OCI-LY1 (cell line): Measurements from ENCODE around the gene TREML4.

Experiments
- H2AFZ ChIP-seq: fragments of 200-600 bp; sonication (generic), shearing (Covaris generic); 2 replicates; pipeline ENCODE4 v1.6.0; 2014; ENCODE audit warnings: antibody characterized with exemption, mild to moderate bottlenecking, low read length
- H3F3A ChIP-seq: fragments of 200-600 bp; sonication (generic), shearing (Covaris generic); 2 replicates; pipeline ENCODE4 v1.6.0; 2014; ENCODE audit warnings: mild to moderate bottlenecking, antibody characterized with exemption, low read length, moderate library complexity; ENCODE audit not compliant: insufficient read depth
- H3K27ac ChIP-seq: fragments of 200-600 bp; sonication (generic); 2 replicates; pipeline ENCODE4 v1.5.1; 2014; ENCODE audit warnings: low read length, mixed run types, mild to moderate bottlenecking, low read depth; ENCODE audit not compliant: poor library complexity, severe bottlenecking
- H3K27me3 ChIP-seq: fragments of 200-600 bp; sonication (generic); 2 replicates; pipeline ENCODE4 v1.6.0; 2014; ENCODE audit warnings: antibody characterized with exemption, mild to moderate bottlenecking, low read length, moderate library complexity; ENCODE audit not compliant: insufficient read depth
- H3K36me3 ChIP-seq: fragments of 200-600 bp; sonication (generic); 2 replicates; pipeline ENCODE4 v1.6.1; 2014; ENCODE audit warnings: mild to moderate bottlenecking, antibody characterized with exemption, low read length, moderate library complexity, mixed read lengths; ENCODE audit not compliant: insufficient read depth
- H3K4me1 ChIP-seq: fragments of 200-600 bp; sonication (generic); 2 replicates; pipeline ENCODE4 v1.5.1; 2014; ENCODE audit warnings: mild to moderate bottlenecking, low read length, moderate library complexity; ENCODE audit not compliant: insufficient read depth, severe bottlenecking
- H3K4me2 ChIP-seq: fragments of 200-600 bp; sonication (generic), shearing (Covaris generic); 2 replicates; pipeline ENCODE4 v1.6.1; 2014; ENCODE audit warnings: low read length
- H3K4me3 ChIP-seq: fragments of 200-600 bp; sonication (generic); 2 replicates; pipeline ENCODE4 v1.5.1; 2014; ENCODE audit warnings: low read length, low read depth, mild to moderate bottlenecking, mixed read lengths; ENCODE audit not compliant: poor library complexity, severe bottlenecking
- H3K79me2 ChIP-seq: fragments of 200-600 bp; shearing (Covaris generic); 2 replicates; pipeline ENCODE4 v1.6.1; 2016; ENCODE audit warnings: mixed run types, low read length, mixed read lengths; ENCODE audit not compliant: insufficient read depth
- H3K9ac ChIP-seq: fragments of 200-600 bp; sonication (generic), shearing (Covaris generic); 2 replicates; pipeline ENCODE4 v1.6.1; 2014; ENCODE audit warnings: mild to moderate bottlenecking, low read length, mixed read lengths
- H3K9me2 ChIP-seq: fragments of 200-600 bp; sonication (generic), shearing (Covaris generic); 2 replicates; pipeline ENCODE4 v1.6.1; 2014; ENCODE audit warnings: low read depth, mild to moderate bottlenecking, low read length, mixed read lengths
- H3K9me3 ChIP-seq: fragments of 200-600 bp; shearing (Covaris generic); 2 replicates; pipeline ENCODE4 v1.6.1; 2014; ENCODE audit warnings: low read length, mixed read lengths
- H4K20me1 ChIP-seq: fragments of 200-600 bp; sonication (generic), shearing (Covaris generic); 2 replicates; pipeline ENCODE4 v1.6.0; 2016; ENCODE audit warnings: mild to moderate bottlenecking, low read length; ENCODE audit not compliant: insufficient read depth
- CTCF ChIP-seq: fragments of 200-600 bp; sonication (generic), shearing (Covaris generic); IDR thresholded peaks from 2 replicates; pipeline ENCODE4 v1.5.1; 2017; ENCODE audit warnings: mild to moderate bottlenecking, antibody characterized with exemption, low read length, moderate library complexity, mixed read lengths
- EZH2 ChIP-seq: fragments of 200-600 bp; sonication (generic), shearing (Covaris generic); IDR thresholded peaks from 2 replicates; pipeline ENCODE4 v1.8.0; 2017; ENCODE audit warnings: borderline replicate concordance, mixed run types, mild to moderate bottlenecking, antibody characterized with exemption, low read length, moderate library complexity, mixed read lengths

Gene TREML4

GRCh38 chr6:41228096-41228495 lies at the start of gene TREML4:
Gene TREML4 (plus strand): TSS chr6:41228349. CDS start chr6:41228428, 79 bp downstream.
- no peak within 1 kb of the TSS for H3K4me3 ChIP-seq
- H3K4me2 ChIP-seq: no peak within 1 kb of the TSS
- TF ChIP-seq EZH2: no peak
- no peaks in the 10 kb centered on the region for H3K9me3 ChIP-seq
- no peaks in the 10 kb centered on the region for H3K9me2 ChIP-seq
- no peaks in the 10 kb centered on the region for H3K4me1 ChIP-seq
- no peaks in the 10 kb centered on the region for H3K36me3 ChIP-seq
- H3K79me2 ChIP-seq: no peaks in the 10 kb centered on the region
- H4K20me1 ChIP-seq: no peaks in the 10 kb centered on the region
- no peak within 1 kb of the TSS for H2AFZ ChIP-seq
- no peaks in the 10 kb centered on the region for H3F3A ChIP-seq
- H3K9ac ChIP-seq: no peak within 1 kb of the TSS
- H3K27ac ChIP-seq: no peak within 1 kb of the TSS
- no peaks in the 10 kb centered on the region; the same call in 1 of the 2 replicates for H3K27me3 ChIP-seq

GRCh38 chr6:41179163-41179562 lies 49.0 kb upstream of the TREML4 start:
- Histone ChIP-seq H2AFZ (no peak overlapping the region), H3F3A (no peaks in the 10 kb centered on the region), H3K79me2 (no peaks in the 10 kb centered on the region), H3K36me3 (no peaks in the 10 kb centered on the region), H3K27me3 (0 out of 2 replicates have a peak, but pooled peaks cover 3% of the 10 kb centered on the region), H3K27ac (no peak overlapping the region), H4K20me1 (no peaks in the 10 kb centered on the region), H3K9ac (no peak overlapping the region), H3K4me1 (peaks cover 7% of the 10 kb centered on the region), H3K9me2 (no peaks in the 10 kb centered on the region), H3K9me3 (no peaks in the 10 kb centered on the region), H3K4me3 (no peak overlapping the region), H3K4me2 (no peak overlapping the region)
- TF ChIP-seq CTCF (no peak), EZH2 (no peak)

- H3K9me3 ChIP-seq: no peaks in the 10 kb centered on the region
- no peaks in the 10 kb centered on the region for H3K36me3 ChIP-seq
- H3K9me2 ChIP-seq: no peaks in the 10 kb centered on the region
- no peak overlapping the region for H3K27ac ChIP-seq
- peaks cover 7% of the 10 kb centered on the region for H3K4me1 ChIP-seq
- H3K4me3 ChIP-seq: no peak overlapping the region
- H2AFZ ChIP-seq: no peak overlapping the region
- no peaks in the 10 kb centered on the region for H3K79me2 ChIP-seq
- TF ChIP-seq EZH2 (no peak), CTCF (no peak)
- H3K4me2 ChIP-seq: no peak overlapping the region
- no peak overlapping the region for H3K9ac ChIP-seq
- H3K27me3 ChIP-seq: no peaks in the 10 kb centered on the region
- H3F3A ChIP-seq: no peaks in the 10 kb centered on the region
- H4K20me1 ChIP-seq: no peaks in the 10 kb centered on the region
Observed at GRCh38 chr6:41181566-41181965, 46.6 kb upstream of the TREML4 start.
